ENCODE measurements around the gene ALG9.
A peak's percentile ranks its signal among the peaks of the same experiment; 100 is the strongest.
"Not testable (repeated sequence)": the region's sequence is repeated elsewhere in the genome, so short reads cannot be mapped to it uniquely, and the experiment has no call there.

ALG9 gene

GRCh38 chr11:111793863-111794262 lies 77.5 kb downstream of the ALG9 start:
- peak; percentile 81 for DNase-seq (ENCODE audit: low spot score)

DNA sequence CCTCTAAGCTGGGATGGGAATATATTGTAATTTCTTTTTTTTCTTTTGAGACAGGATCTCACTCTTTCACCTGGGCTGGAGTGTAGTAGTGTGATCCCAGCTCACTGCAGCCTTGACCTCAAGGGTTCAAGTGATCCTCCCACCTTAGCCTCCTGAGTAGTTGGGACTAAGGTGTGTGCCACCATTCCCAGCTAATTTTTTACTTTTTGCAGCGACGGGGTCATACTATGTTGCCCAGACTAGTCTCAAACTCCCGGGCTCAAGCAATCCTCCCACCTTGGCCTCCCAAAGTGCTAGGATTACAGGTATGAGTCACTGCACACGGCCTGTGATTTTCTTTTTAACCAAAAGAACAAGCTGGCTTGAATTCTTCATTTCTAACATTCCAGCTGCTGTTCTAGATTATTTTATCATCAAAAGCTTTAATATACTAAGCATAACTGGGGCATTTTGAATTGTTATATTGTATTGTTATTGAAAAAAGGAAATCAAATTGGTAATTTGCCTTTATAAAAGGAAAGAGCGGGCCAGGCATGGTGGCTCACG lies 78.4 kb downstream of the ALG9 start:
- no peak for DNase-seq (ENCODE audit: low spot score)

- no peak for DNase-seq (ENCODE audit: low spot score)
These were observed 79.1 kb downstream of the ALG9 start for GRCh38 chr11:111792314-111792713.

DNA sequence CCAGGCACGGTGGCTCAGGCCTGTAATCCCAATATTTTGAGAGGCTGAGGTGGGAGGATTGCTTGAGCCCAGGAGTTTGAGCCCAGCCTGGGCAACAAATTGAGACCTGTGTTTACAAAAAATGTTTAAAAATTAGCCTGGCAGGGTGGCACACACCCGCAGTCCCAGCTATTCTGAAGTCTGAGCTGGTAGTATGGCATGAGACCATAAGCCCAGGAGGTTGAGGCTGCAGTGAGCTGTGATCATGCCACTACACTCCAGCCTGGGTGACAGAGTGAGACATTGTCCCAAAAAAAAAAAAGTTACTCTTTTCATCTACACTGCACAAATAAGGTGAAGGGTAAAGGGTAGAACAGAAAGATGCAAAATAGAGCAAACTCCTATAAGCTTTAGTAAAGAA lies 82.9 kb downstream of the ALG9 start:
- DNase-seq (ENCODE audit: low spot score), result no peak

DNA sequence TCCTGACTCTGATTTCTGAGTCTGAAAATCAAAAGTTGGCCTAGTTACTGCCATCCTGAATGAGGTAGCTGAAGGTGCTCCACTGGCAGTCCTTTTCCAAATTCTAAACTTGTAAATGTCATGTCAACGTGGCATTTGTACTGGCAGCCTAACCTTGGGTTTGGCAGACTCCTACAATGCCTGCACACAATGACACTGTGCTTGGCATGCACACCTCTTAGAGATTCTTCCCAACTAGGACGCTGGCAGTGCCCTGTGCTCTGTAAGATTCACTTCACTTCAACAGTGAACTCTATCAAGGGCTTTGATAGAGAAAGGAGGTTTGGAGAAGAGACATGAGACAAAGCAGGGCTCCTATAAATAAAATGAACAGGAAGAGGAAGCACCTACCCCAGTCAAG lies 83.3 kb downstream of the ALG9 start:
- no peak for DNase-seq (ENCODE audit: low spot score)

DNA sequence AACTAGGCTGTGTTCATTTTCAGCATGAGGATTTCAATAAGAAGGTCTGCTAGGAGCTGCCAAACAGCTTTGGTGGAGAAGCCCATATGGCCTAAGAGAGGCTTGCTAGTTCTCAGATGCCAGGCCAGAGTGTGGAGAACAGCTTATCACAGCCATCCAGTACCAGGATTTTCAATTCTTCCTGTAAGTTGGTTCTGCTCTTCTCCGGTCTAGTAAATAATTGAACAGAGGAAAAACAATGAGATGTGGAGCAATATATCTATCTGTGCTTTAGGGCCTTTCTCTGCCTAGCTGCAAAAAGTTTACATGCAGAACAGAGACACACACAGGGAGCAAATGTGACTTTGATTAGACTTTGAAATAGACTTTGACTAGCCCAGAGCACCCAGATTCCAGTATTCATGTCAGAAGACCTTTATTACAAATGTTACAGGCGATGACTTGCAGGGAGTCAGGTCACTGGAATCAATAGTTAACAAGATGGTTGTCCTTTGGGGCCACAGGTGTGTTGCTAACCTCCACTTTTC lies 85.4 kb downstream of the ALG9 start:
- no peak for DNase-seq (ENCODE audit: low spot score)

- no peak for DNase-seq (ENCODE audit: low spot score)
These were observed 86.3 kb downstream of the ALG9 start for GRCh38 chr11:111785076-111785475.

DNA sequence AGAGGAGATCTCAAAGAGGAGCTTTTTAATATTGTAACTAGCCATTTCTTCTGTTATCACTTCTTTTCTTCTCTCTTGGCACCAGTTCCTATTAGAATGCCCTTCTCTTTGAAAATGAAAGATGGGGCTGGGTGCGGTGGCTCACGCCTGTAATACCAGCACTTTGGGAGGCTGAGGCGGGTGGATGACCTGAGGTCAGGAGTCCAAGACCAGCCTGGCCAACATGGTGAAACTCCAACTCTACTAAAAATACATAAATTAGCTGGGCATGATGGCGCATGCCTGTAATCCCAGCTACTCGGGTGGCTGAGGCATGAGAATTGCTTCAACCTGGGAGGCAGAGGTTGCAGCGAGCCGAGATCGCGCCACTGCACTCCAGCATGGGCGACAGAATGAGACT lies 87.1 kb downstream of the ALG9 start:
- not testable (repeated sequence) for DNase-seq (ENCODE audit: low spot score)

- no peak for DNase-seq (ENCODE audit: low spot score)
These were observed 89.2 kb downstream of the ALG9 start for GRCh38 chr11:111782109-111782741.

DNA sequence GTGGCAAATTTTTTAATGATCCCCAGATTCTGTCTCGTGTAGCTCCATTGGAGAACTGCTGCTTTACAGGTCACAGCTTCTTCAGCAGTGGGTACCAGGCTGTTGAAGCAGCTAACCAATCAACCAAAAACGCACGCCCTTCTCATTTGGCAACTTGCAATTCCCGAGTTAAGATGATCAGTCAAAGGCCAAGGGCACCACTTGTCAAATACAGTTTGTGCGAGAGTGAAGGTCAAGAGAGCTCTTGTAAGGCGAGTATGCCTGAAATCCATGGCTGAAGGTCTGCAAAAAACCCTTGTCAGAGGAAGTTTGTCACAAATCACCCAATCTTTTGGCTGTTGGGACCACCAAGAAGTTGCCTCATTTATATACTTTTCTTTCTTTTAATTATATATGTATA lies 92.3 kb downstream of the ALG9 start:
- DNase-seq (ENCODE audit: low spot score), result no peak

GRCh38 chr11:111778047-111778558 lies 93.3 kb downstream of the ALG9 start:
- no peak for DNase-seq (ENCODE audit: low spot score)

DNA sequence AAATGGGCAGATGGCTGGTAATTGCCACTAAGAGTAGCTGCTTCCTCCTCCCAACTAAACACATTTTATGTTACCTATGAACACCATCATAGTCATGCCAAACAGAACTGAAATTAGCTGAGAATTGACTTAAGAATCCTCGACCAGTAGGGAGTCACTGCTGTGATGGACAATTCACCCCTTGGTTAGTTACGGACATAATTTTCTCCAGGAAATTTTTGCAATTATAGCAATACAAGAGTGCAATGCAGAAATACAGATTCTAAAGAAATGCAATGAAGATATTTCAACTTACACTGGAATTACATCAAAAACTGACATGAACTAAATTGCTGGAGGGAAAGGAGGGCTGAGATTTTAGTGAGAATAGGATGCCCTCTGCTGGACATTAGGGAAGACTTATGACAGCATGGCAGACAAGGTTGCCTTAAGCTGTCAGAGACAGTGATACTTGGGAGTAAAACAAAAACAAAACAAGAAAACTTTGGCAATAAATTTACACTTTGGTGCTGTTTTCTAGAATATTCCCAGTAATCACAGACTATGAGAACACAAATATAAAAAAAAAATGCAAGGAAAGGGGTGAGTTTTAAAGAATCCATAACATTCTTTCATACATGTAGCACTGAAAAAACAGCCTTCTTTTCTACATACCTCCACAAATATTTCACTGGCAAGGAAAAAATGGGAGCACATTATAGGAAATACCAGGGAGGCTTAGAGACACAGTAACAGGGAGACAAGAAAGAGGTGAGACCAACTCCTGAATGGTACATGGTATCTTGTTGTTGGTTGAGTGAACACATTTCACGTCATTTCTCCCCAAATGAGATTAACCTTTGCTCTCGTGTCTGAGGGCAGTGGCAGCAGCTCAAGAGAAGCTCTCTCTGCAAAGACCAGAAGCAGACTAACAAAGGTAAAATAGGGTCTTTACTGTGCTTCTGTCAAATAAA lies 94.0 kb downstream of the ALG9 start:
- peak; percentile 74 for DNase-seq (ENCODE audit: low spot score)

- DNase-seq (ENCODE audit: low spot score), result no peak
These were observed 94.8 kb downstream of the ALG9 start for GRCh38 chr11:111776398-111777093.

- no peak for DNase-seq (ENCODE audit: low spot score)
These were observed 96.2 kb downstream of the ALG9 start for GRCh38 chr11:111774955-111775710.

GRCh38 chr11:111772535-111772934 lies 98.8 kb downstream of the ALG9 start:
- DNase-seq (ENCODE audit: low spot score), result no peak

- not testable (repeated sequence) for DNase-seq (ENCODE audit: low spot score)
These were observed 100.2 kb downstream of the ALG9 start for GRCh38 chr11:111771205-111771604.

- no peak for DNase-seq (ENCODE audit: low spot score)
These were observed 100.7 kb downstream of the ALG9 start for GRCh38 chr11:111770581-111771134.

DNA sequence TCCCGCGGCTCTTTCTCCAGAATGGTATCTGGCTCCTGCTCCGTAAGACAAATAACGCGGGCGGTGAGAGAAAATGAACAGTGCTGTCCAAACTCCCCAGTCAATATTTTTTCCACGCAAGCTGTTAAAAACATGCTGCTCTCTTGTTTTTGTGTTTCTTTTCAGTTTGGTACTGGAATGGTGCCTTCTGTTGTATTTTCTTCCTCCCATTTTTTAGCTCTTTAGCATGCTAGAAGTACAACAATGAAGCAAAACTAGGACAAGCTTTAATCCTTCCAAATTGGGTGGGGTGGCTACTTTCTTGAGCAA lies 104.6 kb downstream of the ALG9 start:
- DNase-seq (ENCODE audit: low spot score), result no peak

- peak; percentile 98 for DNase-seq (ENCODE audit: low spot score)
These were observed 105.2 kb downstream of the ALG9 start, which contains the start of gene PPP2R1B for GRCh38 chr11:111765984-111766833. Gene PPP2R1B, minus strand, starts transcription at chr11:111766389. Its CDS starts 28 bp downstream, at chr11:111766361.
